ENCODE measurements around the gene SMIM43.

- TF ChIP-seq EZH2 (IDR thresholded peaks at IDR 0.05) (no peak), POLR2AphosphoS5 (IDR thresholded peaks at IDR 0.05; ENCODE audit: borderline replicate concordance, low read depth, low read length) (no peak), FOXP2 (optimal IDR thresholded peaks at IDR 0.05; ENCODE audit: control extremely low read depth, extremely low read length, insufficient read depth) (no peak)
Measured at GRCh38 chr4:121806411-121806810, 41.4 kb upstream of the SMIM43 start.

Measured in SK-N-MC (cell line).